Ammon's horn (tissue), 1 donor: ENCODE data around the gene AXL.
"Not testable (repeated sequence)": the region's sequence is repeated elsewhere in the genome, so short reads cannot be mapped to it uniquely, and the experiment has no call there.

Experiments
- DNase-seq: peaks from one replicate; pipeline ENCODE4 v3.0.0-alpha.2; 2016; ENCODE audit warnings: low spot score

AXL gene

DNA sequence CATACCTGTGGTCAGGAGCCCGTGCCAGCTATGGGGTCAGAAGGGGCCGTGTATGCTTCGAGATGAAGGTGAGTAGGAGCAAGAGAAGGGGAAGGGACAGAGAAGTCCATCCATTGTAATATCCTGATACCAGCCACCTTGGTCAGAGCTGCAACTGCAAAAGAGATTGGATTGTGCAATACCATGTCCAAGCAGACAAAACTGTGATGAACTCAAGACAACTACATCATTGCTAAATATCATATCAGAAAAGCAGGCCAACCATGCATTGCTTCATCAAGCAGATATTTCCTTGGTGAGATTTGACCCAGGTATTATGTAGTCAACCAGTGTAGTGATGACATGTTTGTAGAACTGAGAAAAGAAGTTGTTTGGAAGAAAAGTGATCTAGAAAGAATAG is 57.2 kb downstream of the AXL start:
- no peak for DNase-seq

DNA sequence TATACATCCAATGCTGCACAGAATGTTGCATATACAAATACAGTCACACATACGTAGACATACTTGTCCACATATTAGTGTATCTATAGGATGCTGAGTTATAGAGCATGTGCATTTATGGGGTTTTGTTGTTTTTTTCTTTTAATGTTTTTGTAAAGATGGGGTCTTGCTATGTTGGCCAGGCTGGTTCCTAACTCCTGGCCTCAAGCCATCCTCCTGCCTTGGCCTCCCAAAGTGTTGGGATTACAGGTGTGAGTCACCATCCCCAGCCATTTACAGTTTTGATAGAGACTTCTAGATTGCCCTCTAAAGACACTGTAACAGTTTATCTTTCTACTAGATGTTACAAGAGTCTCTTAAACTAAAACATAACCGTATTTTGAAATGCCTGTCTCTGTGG is 59.5 kb downstream of the AXL start:
- no peak for DNase-seq

DNA sequence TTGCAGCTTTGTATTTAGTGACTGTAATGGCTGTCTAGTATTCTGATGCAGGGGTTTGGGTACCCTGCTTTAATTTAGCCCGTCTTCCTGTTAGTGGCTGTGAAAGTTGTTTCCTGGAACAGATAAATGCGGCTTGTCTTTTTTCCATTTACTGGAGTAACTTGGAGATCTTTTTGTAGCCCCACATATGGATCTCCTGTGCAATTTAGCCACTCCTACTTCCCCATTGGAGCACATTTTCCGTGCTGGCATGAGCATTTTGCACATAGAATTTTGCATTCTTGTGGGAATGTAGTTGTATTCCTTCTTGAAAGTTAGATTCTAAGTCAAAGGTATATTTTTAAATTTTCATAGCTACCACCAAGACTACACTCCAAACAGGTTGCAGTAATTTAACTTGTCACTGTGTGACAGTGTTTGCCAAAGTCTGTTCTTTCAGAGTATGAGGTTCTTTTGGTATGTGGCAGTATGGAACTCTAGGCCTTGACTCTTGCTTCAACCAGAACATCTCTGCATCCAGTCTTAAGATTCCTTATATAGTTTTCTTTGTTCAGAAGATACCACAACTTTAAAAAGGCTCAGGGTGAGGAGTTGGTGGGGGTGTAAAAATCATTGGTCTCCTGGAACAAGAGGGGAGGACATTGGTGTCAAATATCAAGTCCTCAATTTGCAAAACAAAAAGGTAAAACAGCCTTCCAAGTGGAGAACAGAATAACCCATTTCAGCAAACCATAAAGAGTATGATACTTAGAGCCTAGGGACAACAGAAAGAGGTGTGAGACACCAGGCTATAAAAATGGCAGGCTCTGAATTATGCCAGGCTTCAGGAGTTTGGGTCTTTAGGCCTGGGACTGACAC is 69.9 kb downstream of the AXL start:
- DNase-seq: no peak

DNA sequence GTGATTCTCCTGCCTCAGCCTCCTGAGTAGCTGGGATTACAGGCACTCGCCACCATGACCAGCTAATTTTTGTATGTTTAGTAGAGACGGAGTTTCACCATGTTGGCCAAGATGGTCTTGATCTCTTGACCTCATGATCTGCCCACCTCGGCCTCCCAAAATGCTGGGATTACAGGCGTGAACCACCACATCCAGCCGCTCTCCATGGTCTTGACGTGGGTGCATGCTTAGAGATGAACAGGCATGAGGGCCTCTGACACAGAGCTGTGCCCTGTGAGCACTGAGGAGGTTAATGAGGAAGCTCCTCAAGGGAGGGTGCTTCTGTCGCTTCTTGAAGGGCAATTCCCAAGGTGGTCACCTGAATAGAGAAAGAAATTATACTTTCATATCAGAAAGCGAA is 70.8 kb downstream of the AXL start:
- DNase-seq: not testable (repeated sequence)

DNA sequence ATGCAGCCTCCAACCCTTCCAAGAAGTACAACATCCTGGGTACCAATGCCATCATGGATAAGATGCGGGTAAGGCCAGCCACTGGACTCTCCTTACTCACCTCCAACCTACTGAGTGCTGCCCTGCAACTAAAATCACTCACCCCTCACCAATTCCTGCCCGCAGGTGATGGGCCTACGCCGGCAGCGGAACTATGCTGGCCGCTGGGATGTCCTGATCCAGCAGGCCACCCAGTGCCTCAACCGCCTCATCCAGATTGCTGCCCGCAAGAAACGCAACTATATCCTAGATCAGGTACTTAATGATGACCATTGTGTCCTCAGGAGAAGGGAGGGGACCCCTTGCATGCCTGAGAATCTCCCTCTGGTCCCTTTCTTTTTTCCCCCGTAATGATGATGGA is 75.4 kb downstream of the AXL start:
- no peak for DNase-seq

DNA sequence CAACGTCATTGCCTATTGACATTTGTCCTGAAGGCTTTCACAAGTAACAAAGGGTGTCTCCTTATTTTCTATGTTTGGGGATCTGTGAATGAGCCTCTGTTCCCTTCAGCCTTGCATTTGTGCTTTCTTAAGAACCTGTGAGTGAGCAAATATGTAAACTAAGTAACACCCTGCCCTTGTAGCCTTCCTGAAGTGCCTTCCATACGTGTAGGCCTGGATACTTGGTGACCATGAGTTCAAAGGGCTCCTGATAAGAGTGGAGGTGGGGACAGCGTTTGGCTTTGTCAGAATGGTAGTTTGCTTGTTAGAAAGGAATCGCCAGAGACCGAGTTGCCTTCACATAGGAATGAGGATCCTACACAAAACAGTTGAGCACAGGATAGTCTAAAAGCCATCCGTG is 76.5 kb downstream of the AXL start:
- DNase-seq: no peak

DNA sequence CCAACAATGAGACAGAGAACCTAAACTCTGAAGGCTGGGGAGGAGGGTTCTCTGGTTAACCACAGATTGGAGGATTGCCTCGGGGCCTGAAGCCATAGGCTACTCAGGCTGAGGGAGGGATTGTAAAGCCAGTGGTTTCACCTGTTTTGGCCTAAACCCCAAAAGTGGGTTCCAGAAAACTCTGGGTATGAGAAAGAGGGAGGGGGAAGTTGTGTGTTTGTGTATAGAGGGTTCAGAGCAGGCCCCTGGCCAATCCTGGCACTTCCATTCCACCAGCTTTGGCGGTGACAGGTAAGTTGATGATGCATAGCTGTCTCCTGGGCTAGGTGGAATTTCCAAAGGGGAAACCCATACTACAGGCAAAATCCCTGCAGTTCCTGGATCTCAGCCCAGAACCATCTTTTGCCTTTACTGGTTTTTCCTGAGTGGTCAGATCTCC is 77.4 kb downstream of the AXL start:
- no peak for DNase-seq

DNA sequence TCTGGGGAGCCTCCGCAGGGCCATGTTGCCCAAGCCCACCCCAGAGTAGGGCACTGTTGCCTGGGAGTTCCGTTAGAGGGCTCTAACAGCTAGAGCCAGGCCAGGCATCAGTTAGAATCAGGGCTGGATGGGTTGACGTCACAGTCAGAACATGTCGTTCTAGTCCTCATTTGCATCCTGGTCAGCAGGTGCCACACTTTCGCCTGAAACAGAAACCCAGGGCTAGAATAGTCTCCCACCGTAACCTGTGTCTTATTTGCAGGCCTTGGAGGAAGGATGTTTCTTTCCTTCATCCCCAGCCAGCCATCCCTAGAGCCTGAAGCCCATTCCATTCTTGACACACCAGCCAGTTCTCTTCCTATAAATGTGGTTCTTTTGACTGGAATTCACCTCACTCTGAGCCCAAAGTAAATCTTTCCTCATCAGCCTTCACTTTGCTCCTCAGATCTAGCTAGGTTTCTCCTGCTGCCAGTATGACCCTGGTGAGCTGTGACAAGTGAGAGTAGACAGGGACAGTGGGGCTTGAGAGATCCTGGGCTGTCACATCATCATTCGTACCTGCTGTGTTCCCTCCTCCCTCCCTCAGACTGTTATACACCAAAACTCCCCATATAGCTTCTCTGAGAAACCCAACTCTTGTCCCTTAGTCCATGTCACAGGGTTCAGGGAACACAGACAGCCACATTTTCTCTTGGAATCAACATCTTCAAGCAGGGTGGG is 78.8 kb downstream of the AXL start:
- no peak for DNase-seq

DNA sequence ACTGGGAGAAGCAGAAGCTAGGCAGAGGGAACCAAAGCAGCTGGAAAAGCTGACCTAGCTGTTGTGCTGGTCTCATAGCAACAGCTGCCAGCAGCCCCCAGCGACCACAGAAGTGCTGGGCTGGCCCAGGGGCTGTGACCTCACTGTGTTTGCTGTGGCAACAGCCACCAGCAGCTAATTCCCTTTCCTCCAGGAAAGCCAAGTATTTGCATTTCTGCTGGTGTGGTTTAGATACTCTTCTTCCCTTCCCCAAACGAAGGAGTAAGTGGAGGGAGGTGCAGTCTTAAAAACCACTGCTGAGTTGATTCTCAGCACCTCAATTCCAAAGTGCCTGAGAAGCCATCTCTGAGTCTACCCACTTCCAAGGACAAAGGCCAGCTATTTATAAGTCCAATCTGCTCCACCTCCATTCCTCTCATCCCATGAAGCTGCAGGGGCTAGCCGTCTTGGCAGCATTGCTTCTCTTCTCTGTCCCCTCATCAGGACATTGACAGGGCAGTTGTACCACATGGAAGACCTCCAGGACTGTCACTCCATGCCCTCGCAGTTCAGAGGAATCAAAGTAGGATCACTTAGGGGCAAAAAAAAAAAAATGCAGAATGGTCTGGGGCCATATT is 79.4 kb downstream of the AXL start:
- peak; percentile 62 for DNase-seq

DNA sequence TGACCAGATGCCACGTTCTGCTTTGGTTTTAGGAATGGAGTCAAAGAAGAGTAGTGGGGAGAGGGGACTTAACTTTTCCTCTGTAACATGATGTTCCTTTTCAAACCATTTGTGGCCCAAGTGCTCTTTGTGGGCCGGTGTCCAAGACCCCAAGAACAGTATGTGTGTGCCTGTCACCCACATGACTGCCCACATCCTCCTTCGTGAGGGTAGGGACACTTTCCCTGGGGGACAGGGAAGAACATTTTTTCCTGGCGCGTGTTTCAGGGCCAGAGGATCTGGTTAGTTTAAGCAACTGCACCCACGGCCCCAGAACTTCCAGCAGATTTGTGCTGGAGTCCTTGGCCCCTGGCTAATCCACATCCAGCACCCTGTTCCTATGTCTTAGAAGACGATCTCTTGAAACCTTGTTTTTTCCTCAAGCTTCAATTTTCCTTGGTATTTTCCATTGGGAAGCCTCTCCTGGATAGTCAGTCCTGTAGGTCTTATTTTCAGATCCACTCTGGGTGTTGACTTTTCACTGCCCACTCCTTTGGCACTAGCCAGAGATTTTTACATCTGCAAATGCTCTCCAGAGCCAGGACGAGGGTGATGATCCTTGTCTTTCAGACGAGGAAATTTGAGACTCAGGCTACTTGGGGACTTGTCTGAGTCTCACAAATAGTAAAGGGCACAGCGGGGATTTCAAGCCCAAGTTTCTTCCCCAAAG is 80.2 kb downstream of the AXL start:
- peak; percentile 56 for DNase-seq

DNA sequence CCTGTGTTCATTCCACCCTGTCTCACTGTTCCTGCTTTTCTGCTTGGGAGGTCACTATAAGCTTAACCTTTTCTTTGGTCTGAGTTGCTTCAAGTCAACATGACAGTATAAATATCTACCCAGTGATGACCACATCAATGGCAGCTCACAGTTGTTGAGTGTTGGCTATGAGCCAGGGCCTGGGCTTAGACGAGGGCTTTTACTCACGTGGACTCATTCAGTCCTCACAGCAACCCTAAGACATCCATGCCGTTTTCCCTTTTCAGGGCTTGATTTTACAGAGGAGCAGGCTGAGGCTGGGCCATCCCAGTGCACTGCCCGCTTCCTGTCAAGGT is 80.7 kb downstream of the AXL start:
- DNase-seq: peak; percentile 48

DNA sequence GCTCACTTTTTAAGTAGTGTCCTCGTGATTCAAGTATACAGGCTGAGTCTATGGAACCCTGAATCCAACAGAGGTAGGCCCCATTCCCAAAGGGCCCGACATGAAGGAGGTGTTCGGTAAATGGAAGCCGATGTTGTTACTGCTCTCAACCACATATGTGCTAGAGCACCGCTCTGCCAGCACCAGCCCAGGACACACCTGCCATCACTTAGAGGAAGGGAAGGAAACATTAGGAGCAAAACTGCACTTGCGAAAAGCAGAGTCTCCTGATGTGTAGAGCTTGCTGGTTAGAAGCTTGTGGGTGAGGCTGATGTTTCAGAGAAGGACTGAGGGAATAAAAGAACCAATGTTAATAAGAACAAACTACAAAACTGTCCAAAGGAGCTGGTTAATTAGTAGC is 81.5 kb downstream of the AXL start:
- no peak for DNase-seq

DNA sequence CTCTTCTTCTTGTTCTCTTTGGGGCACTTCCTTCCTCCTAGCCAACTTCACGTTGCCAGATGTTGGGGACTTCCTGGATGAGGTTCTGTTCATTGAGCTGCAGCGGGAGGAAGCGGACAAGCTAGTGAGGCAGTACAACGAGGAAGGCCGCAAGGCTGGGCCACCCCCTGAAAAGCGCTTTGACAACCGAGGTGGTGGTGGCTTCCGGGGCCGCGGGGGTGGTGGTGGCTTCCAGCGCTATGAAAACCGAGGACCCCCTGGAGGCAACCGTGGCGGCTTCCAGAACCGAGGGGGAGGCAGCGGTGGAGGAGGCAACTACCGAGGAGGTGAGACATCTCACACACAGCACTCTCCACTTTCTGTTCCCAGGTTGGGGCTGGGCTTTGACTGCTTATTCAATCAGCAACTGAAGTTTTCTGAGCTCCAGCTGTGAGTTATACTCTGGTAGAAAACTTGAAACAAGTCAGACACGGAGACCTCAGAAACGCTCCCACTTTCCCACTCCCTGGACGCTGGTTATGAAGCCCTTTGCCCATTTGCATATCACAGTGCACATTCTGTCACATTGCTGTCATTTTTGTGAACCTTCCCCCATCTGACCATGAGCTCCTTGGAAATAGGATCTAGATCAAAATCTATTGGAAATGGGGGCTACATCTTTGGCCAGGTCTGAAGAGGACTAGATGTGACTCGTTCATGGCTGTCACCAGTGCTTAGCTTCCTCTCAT is 83.8 kb downstream of the AXL start:
- no peak for DNase-seq

DNA sequence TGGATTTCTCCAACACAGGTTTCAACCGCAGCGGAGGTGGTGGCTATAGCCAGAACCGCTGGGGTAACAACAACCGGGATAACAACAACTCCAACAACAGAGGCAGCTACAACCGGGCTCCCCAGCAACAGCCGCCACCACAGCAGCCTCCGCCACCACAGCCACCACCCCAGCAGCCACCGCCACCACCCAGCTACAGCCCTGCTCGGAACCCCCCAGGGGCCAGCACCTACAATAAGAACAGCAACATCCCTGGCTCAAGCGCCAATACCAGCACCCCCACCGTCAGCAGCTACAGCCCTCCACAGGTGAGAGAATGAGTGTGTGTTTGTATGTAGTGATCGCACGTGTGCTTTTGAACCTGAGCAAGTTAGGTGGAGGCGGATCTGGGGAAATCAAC is 84.9 kb downstream of the AXL start:
- no peak for DNase-seq

DNA sequence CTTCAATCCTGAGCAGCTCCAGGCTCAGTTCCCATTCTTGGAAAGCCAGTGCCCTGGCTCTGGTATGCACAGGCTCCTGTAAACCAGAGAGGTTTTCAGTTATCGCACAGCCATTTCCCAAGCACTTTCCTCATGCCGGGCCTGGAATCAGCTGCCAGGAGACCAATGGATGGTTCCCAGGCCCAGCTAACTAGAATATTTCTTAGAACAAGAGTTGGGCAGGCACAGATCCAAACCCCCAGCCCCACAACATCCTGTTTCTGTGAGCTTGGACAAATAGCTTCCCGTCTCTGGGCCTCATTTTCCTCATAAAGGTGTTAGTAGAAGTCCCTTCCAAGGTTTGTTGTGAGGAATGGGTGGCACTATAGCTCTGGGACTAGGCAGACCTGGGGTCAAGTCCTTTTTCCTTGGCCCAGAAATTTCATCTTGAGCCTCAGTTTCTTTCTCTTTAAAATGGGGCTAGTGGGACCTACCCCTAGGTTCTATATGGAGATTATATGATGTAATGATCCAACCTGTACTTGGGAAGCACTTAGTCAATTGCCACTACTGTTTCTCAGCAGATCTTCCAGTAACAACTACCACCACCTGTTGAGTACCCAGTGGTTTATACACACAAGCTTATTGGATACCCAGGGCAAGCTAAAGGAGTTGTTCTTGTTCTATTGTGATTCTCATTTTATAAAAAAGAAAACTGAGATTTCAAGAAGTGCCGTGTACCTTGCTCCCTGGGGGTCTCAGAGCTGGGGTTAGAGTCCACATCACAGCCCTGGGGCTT is 85.9 kb downstream of the AXL start:
- no peak for DNase-seq

DNA sequence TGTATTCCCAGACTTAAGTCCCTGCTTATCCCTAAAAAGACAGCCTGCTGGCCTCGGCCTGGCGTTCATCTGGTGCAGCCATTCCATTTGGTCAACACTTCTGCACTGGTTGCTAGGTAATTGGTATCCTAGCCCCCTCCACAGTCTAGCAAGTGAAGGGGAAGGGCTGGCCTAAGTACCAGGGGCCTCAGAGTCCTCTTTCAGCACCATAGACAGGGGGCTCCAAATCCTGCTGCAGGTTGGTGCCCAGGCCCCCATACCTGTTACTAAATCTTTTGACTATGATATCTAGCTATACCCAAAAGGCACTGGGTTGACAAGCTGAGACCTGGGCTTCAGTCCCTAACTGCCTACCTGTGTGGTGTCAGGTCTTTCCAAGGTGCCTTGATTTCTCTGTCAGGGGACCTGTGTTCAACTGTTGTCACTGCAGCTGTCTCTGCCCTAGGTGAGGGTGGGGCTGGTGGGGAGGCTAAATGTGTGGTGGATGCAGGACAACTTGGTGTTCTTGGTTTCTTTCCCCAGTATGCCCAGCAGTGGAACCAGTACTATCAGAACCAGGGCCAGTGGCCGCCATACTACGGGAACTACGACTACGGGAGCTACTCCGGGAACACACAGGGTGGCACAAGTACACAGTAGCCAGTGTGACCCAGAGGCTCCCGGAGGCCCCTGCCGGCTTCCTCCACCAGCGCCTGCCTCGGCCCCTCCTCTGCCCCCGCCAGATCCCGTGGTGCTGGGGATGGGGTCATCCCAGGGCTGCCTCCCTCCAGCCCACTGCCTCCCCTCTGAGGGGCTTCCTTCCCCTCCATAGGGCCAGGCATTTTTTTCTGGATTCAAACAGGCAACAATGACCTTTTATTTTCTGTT is 87.1 kb downstream of the AXL start:
- no peak for DNase-seq

DNA sequence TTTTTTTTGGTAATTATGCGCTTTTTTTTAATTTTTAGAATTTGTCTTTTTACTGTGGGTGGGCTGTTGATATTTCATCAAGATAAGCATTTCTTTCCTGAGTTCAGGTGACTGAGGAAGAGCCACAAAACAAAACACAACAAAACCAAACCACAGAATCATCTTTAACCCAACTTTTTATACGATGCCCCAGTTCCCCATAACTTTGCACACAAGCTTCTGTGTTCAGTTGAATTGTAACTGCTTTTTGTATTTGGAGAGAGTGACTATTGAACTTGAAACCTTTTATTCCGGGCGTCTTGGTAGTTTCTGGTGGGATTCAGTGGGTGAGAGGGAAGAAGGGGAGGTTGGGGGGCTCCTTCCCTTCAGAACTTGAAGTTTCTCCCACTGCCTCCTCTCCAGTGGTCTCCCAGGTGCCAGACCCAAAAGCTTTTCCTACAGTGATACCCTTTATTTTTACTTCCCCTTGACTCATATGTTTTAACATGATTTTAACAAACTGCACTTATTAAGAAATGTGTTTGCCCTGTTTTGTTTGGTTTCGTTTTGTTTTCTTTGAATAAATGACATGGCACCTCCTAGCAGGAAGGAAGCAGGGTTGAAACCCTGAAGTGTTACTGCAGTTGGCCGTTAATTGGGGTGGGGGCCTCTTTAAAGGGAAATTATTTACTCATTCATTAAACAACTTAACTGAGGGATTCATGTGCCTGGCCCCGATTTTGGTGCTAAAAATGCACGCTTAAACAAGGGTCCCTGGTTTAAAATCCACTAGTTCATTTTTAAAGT is 88.3 kb downstream of the AXL start:
- DNase-seq: no peak

DNA sequence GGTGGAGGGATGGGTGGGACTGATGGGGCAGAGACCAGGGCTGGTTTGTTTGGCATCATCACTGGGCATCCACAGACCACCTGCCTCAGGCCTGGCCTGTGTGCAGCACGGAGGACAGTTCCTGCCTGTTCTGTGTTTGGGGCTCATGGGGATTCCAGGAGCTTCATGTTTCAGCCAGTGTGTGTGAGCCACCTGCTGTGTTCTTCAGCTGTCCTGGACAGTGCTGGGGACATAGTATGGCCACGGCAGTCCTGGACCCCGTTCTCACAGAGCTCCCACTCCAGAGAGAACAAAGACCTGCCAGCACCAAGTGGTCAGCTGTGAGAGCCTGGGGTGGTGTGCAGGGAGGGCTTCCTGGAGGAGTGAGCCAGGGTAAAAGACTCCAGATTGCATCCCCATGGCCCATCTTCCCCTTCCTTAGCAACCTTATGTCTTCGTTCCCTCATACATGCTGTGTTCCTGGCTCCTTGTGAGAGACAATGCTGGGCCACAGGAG is 89.0 kb downstream of the AXL start:
- DNase-seq: no peak
